WTC11 (cell line): ENCODE measurements around the gene MACROD2.

Source experiments
- ATF1 ChIP-seq: sonication (generic); formaldehyde crosslinking; IDR thresholded peaks from 2 replicates; pipeline ENCODE4 v1.8.1; 2023; ENCODE audit warnings: mild to moderate bottlenecking, moderate library complexity, missing genetic modification reagents
- GRHL2 ChIP-seq: fragments of 250-450 bp; sonication (Bioruptor Pico); IDR thresholded peaks from 2 replicates; pipeline ENCODE4 v1.8.0; 2022; ENCODE audit warnings: mild to moderate bottlenecking, moderate library complexity; ENCODE audit not compliant: insufficient replicate concordance, severe bottlenecking
- GTF2I ChIP-seq: fragments of 250-450 bp; sonication (Bioruptor Pico); conservative IDR thresholded peaks from 2 replicates; pipeline ENCODE4 v1.4.0; 2021; ENCODE audit warnings: mild to moderate bottlenecking
- NFE2L1 ChIP-seq: sonication (generic); formaldehyde crosslinking; IDR thresholded peaks from 2 replicates; pipeline ENCODE4 v1.8.1; 2023; ENCODE audit warnings: missing genetic modification reagents
- ZNF138 ChIP-seq: sonication (generic); formaldehyde crosslinking; conservative IDR thresholded peaks from 2 replicates; pipeline ENCODE4 v1.8.1; 2022; ENCODE audit warnings: mild to moderate bottlenecking, moderate library complexity, missing genetic modification reagents
- TF ChIP-seq, protein P1 (sequence below): sonication (generic); formaldehyde crosslinking; IDR thresholded peaks from 2 replicates; pipeline ENCODE4 v1.8.1; 2022; ENCODE audit warnings: low read depth, missing genetic modification reagents, borderline replicate concordance
- TF ChIP-seq, protein P2 (sequence below): fragments of 200-600 bp; IDR thresholded peaks from 2 replicates; pipeline ENCODE4 v1.8.0; 2022; ENCODE audit warnings: antibody characterized with exemption
- TF ChIP-seq, protein P3 (sequence below): sonication (generic); formaldehyde crosslinking; IDR thresholded peaks from 2 replicates; pipeline ENCODE4 v1.8.0; 2023; ENCODE audit warnings: mild to moderate bottlenecking, missing genetic modification reagents
- TF ChIP-seq, protein P4 (sequence below): sonication (generic); formaldehyde crosslinking; conservative IDR thresholded peaks from 2 replicates; pipeline ENCODE4 v1.8.1; 2023; ENCODE audit warnings: mild to moderate bottlenecking, low read depth, missing genetic modification reagents, moderate library complexity
- TF ChIP-seq, protein P5 (sequence below): sonication (generic); formaldehyde crosslinking; IDR thresholded peaks from 2 replicates; pipeline ENCODE4 v1.8.0; 2022; ENCODE audit warnings: mild to moderate bottlenecking, missing genetic modification reagents

DNA sequence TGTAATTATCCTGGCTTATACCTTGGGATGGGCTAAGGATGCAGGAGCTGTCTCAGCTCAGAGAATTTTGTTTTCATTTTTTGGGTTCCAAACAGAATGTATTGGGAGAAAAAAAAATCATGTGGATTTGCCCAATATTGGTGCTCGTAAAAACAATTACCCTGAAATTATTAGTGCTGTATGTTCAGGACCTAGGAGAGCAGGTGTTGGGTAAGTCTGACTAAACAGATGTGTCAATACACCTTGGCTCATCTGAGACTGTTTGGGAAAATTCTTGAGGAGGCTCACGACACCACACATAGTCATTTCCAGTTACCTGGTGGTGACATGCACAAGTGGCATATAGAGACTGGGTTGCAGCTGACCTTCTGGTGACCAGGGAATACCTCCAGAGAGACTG, 1144.2 kb downstream of the MACROD2 start:
- TF ChIP-seq GRHL2 (CRISPR knock-in tag) (no peak), NFE2L1 (no peak), ATF1 (CRISPR knock-in tag) (no peak), ZNF138 (CRISPR knock-in tag) (no peak), GTF2I (no peak)
- TF ChIP-seq, protein P1, sequence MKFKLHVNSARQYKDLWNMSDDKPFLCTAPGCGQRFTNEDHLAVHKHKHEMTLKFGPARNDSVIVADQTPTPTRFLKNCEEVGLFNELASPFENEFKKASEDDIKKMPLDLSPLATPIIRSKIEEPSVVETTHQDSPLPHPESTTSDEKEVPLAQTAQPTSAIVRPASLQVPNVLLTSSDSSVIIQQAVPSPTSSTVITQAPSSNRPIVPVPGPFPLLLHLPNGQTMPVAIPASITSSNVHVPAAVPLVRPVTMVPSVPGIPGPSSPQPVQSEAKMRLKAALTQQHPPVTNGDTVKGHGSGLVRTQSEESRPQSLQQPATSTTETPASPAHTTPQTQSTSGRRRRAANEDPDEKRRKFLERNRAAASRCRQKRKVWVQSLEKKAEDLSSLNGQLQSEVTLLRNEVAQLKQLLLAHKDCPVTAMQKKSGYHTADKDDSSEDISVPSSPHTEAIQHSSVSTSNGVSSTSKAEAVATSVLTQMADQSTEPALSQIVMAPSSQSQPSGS, result no peak
- TF ChIP-seq, protein P2, sequence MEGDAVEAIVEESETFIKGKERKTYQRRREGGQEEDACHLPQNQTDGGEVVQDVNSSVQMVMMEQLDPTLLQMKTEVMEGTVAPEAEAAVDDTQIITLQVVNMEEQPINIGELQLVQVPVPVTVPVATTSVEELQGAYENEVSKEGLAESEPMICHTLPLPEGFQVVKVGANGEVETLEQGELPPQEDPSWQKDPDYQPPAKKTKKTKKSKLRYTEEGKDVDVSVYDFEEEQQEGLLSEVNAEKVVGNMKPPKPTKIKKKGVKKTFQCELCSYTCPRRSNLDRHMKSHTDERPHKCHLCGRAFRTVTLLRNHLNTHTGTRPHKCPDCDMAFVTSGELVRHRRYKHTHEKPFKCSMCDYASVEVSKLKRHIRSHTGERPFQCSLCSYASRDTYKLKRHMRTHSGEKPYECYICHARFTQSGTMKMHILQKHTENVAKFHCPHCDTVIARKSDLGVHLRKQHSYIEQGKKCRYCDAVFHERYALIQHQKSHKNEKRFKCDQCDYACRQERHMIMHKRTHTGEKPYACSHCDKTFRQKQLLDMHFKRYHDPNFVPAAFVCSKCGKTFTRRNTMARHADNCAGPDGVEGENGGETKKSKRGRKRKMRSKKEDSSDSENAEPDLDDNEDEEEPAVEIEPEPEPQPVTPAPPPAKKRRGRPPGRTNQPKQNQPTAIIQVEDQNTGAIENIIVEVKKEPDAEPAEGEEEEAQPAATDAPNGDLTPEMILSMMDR, result no peak
- TF ChIP-seq, protein P3, sequence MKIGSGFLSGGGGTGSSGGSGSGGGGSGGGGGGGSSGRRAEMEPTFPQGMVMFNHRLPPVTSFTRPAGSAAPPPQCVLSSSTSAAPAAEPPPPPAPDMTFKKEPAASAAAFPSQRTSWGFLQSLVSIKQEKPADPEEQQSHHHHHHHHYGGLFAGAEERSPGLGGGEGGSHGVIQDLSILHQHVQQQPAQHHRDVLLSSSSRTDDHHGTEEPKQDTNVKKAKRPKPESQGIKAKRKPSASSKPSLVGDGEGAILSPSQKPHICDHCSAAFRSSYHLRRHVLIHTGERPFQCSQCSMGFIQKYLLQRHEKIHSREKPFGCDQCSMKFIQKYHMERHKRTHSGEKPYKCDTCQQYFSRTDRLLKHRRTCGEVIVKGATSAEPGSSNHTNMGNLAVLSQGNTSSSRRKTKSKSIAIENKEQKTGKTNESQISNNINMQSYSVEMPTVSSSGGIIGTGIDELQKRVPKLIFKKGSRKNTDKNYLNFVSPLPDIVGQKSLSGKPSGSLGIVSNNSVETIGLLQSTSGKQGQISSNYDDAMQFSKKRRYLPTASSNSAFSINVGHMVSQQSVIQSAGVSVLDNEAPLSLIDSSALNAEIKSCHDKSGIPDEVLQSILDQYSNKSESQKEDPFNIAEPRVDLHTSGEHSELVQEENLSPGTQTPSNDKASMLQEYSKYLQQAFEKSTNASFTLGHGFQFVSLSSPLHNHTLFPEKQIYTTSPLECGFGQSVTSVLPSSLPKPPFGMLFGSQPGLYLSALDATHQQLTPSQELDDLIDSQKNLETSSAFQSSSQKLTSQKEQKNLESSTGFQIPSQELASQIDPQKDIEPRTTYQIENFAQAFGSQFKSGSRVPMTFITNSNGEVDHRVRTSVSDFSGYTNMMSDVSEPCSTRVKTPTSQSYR (CRISPR knock-in tag), result no peak
- TF ChIP-seq, protein P4, sequence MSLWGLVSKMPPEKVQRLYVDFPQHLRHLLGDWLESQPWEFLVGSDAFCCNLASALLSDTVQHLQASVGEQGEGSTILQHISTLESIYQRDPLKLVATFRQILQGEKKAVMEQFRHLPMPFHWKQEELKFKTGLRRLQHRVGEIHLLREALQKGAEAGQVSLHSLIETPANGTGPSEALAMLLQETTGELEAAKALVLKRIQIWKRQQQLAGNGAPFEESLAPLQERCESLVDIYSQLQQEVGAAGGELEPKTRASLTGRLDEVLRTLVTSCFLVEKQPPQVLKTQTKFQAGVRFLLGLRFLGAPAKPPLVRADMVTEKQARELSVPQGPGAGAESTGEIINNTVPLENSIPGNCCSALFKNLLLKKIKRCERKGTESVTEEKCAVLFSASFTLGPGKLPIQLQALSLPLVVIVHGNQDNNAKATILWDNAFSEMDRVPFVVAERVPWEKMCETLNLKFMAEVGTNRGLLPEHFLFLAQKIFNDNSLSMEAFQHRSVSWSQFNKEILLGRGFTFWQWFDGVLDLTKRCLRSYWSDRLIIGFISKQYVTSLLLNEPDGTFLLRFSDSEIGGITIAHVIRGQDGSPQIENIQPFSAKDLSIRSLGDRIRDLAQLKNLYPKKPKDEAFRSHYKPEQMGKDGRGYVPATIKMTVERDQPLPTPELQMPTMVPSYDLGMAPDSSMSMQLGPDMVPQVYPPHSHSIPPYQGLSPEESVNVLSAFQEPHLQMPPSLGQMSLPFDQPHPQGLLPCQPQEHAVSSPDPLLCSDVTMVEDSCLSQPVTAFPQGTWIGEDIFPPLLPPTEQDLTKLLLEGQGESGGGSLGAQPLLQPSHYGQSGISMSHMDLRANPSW (CRISPR knock-in tag), result no peak
- TF ChIP-seq, protein P5, sequence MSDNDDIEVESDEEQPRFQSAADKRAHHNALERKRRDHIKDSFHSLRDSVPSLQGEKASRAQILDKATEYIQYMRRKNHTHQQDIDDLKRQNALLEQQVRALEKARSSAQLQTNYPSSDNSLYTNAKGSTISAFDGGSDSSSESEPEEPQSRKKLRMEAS, result no peak
